HL-60/S4 treated with phorbol 12-myristate 13-acetate at 8.2 ng/mL for 4 days and 3 days (cell line): ENCODE measurements around the gene CTNNA1.
"Not testable (repeated sequence)": the region's sequence is repeated elsewhere in the genome, so short reads cannot be mapped to it uniquely, and the experiment has no call there.

Experiments
- in situ Hi-C: fragments of 300-500 bp; cut with MboI; formaldehyde crosslinking; loops from 2 replicates; pipeline ENCODE4 v1.15.0; 2022; ENCODE audit warnings: low sequenced_read_pairs

Gene CTNNA1

GRCh38 chr5:138722544-138723177 lies 30.6 kb upstream of the CTNNA1 start:
- in situ Hi-C loops, result no loop called here

GRCh38 chr5:138724470-138725146 lies 28.6 kb upstream of the CTNNA1 start:
- in situ Hi-C loops, result no loop called here

GRCh38 chr5:138725153-138725817 lies 27.9 kb upstream of the CTNNA1 start:
- in situ Hi-C loops, result no loop called here

GRCh38 chr5:138725818-138726416 lies 27.3 kb upstream of the CTNNA1 start:
- in situ Hi-C loops, result no loop called here

- in situ Hi-C loops, result no loop called here
Observed at GRCh38 chr5:138726848-138727247, 26.4 kb upstream of the CTNNA1 start.

- in situ Hi-C loops, result not testable (repeated sequence)
Observed at GRCh38 chr5:138730496-138730895, 22.7 kb upstream of the CTNNA1 start.

GRCh38 chr5:138732466-138732865 lies 20.8 kb upstream of the CTNNA1 start:
- in situ Hi-C loops, result no loop called here

GRCh38 chr5:138732933-138733332 lies 20.3 kb upstream of the CTNNA1 start:
- in situ Hi-C loops, result no loop called here

GRCh38 chr5:138733509-138733908 lies 19.7 kb upstream of the CTNNA1 start:
- in situ Hi-C loops, result no loop called here

- in situ Hi-C loops, result no loop called here
Observed at GRCh38 chr5:138736293-138736692, 16.9 kb upstream of the CTNNA1 start.

- in situ Hi-C loops, result no loop called here
Observed at GRCh38 chr5:138737494-138738265, 15.5 kb upstream of the CTNNA1 start.

- in situ Hi-C loops, result no loop called here
Observed at GRCh38 chr5:138738399-138738798, 14.8 kb upstream of the CTNNA1 start.

- in situ Hi-C loops, result no loop called here
Observed at GRCh38 chr5:138739938-138740337, 13.3 kb upstream of the CTNNA1 start.

- in situ Hi-C loops, result no loop called here
Observed at GRCh38 chr5:138743484-138743883, 9.7 kb upstream of the CTNNA1 start.

GRCh38 chr5:138745268-138745667 lies 8.0 kb upstream of the CTNNA1 start:
- in situ Hi-C loops, result no loop called here

- in situ Hi-C loops, result no loop called here
Observed at GRCh38 chr5:138748630-138749081, 4.6 kb upstream of the CTNNA1 start.

- in situ Hi-C loops, result not testable (repeated sequence)
Observed at GRCh38 chr5:138751344-138751743, 1.9 kb upstream of the CTNNA1 start.

- in situ Hi-C loops, result no loop called here
Observed at GRCh38 chr5:138752341-138752950, 779 bp upstream of the CTNNA1 start.

- in situ Hi-C loops, result no loop called here
Observed at GRCh38 chr5:138753794-138754698, 821 bp downstream of the CTNNA1 start.

GRCh38 chr5:138754699-138755057 lies 1.5 kb downstream of the CTNNA1 start:
- in situ Hi-C loops, result no loop called here
